ENCODE data around the gene SAMD15.
A peak's percentile ranks its signal among the peaks of the same experiment; 100 is the strongest.
"Not testable (repeated sequence)": the region's sequence is repeated elsewhere in the genome, so short reads cannot be mapped to it uniquely, and the experiment has no call there.

Gene SAMD15

DNA sequence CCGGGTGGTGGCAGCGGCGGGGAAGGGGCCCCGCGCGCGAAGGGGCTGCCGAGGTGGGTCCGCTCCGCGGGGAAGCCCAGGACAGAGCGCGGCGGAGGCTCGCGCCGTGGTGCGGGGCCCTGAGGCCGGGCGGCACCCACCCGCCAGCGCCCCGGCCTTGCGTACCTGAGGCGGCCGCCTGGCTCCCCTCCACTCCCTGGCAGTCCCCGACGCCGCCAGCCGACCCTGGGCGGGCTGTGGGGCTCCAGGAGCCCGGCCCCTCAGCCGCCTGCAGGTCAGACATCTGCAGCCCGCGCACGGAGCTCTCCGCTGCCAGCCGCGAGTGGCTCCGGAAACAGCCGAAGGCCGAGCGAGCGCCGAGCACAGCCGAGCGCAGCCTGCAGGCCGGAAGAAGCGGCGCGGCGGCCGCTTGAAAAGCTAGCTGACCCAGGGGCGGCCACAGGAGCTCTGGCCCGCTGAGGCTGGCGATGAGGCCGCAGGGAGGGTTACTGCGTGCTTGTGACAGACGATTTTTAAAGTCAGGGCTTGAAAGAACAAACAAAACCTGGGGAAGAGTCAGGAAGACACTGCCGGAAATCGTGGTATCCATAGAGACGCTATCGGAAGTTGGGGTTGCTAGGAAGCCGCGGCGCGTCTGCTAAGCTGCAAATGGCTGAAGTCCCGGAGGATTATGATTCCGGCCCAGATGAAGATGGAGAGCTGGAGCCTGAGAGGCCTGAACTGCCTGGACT is at the start of gene SAMD15, which contains the start of gene TMED8:
TSS of gene SAMD15 (plus strand) at position 609 of the 731 bp plus-strand sequence. CDS start at position 649, 40 bp downstream.
TSS of gene TMED8 (minus strand) at position 324 of the 731 bp plus-strand sequence. CDS start at position 283, 41 bp downstream.
- peak; percentile 90 for DNase-seq
- peak within 1 kb of the TSS; percentile 91 for H3K27ac Mint-ChIP-seq
- no peaks in the 10 kb centered on the region for H3K9me3 Mint-ChIP-seq
- H3K36me3 Mint-ChIP-seq (ENCODE audit: low read depth): peaks cover 32% of the 10 kb centered on the region
- no peak within 1 kb of the TSS for H3K4me3 Mint-ChIP-seq
- H3K4me1 Mint-ChIP-seq (ENCODE audit: low read depth): peaks cover 40% of the 10 kb centered on the region
- H3K27me3 Mint-ChIP-seq: no peaks in the 10 kb centered on the region

DNA sequence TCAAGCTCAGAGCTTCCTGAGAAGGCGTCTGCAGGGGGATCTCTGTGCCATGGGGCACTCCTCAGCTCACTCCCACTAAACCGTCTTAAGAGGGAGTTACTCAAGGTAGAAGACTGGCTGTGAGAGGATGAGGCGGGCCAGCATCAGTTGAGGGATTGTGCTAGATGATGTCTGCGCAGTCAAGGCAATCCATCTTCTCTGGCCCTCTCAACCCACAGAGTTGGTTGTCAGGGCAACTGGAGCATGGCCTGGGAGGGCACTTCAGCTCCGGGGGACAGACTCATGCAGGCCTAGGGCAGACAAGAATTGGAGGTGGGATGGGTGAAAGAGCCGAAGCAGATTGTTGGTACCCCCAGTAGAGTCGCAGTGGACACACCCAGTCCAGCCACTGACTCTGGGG is 47.3 kb upstream of the SAMD15 start:
- Mint-ChIP-seq H3K9me3 (no peaks in the 10 kb centered on the region), H3K4me3 (no peak overlapping the region), H3K36me3 (ENCODE audit: low read depth) (peaks cover under 1% of the 10 kb centered on the region), H3K27me3 (no peaks in the 10 kb centered on the region), H3K4me1 (ENCODE audit: low read depth) (no peaks in the 10 kb centered on the region), H3K27ac (no peak overlapping the region)
- no peak for DNase-seq

DNA sequence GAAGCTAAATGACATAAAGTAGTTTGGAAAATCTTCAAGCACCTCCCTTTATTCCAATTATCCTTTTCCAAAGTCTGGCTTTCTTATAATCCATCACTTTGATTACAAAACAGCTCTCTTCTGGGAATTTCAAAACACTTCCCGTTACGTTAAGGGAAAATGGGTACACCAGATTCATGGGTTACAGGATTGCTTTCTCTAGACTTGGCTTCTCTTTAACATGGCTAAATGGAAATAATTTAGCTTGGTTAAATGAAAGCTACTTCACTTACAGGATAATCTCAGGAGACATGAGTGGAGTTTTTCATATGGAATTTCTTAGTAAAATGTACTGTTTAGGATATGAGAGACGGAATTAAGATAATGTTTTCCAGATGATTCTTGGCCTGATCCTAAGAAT is 41.6 kb upstream of the SAMD15 start:
- Mint-ChIP-seq H3K27me3 (no peaks in the 10 kb centered on the region), H3K4me3 (no peak overlapping the region), H3K36me3 (ENCODE audit: low read depth) (peaks cover 40% of the 10 kb centered on the region), H3K27ac (no peak overlapping the region), H3K4me1 (ENCODE audit: low read depth) (no peaks in the 10 kb centered on the region), H3K9me3 (no peaks in the 10 kb centered on the region)
- DNase-seq: no peak

DNA sequence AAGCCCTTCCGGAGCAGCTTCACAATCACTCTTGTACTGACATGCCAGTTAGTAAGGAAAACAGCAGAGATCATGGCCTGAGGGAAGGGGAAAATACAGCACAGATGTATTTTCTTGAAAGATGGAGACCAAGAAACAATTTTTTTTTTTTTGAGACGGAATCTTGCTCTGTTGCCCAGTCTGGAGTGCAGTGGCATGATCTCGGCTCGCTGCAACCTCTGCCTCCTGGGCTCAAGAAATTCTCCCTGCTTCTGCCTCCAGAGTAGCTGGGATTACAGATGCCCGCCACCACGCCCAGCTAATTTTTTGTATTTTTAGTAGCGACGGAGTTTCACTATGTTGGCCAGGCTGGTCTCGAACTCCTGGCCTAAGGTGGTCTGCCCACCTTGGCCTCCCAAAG is 39.9 kb upstream of the SAMD15 start:
- not testable (repeated sequence) for H3K4me3 Mint-ChIP-seq; H3K27me3 Mint-ChIP-seq; DNase-seq; H3K27ac Mint-ChIP-seq; H3K9me3 Mint-ChIP-seq; H3K4me1 Mint-ChIP-seq (ENCODE audit: low read depth)
- H3K36me3 Mint-ChIP-seq (ENCODE audit: low read depth): peaks cover 57% of the 10 kb centered on the region

DNA sequence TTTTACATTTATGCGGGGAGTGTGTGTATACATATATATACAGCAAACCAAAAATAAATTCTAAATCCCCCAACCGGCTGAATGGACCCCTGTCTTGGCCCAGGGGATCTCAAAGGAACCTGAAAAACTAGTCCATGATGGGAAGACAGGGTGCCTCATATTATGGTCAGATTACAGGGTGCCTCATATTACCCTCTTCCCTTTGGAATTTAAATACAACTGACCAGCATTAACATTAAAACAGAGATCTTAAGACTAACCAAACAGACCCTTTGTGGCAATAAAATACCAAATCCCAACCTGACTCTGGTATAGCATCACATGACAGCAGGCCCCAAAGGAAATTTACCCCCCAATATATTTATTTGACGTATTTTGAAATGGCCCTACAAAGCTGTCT is 39.3 kb upstream of the SAMD15 start:
- no peaks in the 10 kb centered on the region for H3K4me1 Mint-ChIP-seq (ENCODE audit: low read depth)

DNA sequence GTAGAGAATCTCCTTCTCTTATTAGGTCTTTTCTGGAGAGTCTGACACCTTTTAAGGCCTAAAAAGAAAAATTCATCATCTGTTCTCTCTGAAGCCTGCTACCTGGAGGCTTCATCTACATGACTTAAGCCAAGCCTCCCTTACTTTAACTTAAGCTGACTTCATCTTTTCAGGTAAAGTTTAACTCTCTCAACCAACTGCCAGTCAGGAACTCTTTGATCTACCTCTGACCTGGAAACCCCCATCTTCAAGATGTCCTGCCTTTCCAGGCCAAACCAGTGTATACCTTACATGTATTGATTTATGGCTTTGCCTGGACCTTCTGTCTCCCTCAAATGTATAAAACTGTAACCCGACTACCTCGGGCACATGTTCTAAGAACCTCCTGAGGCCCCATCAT is 38.9 kb upstream of the SAMD15 start:
- H3K9me3 Mint-ChIP-seq: no peaks in the 10 kb centered on the region
- no peak overlapping the region for H3K27ac Mint-ChIP-seq
- no peak for DNase-seq
- no peaks in the 10 kb centered on the region for H3K4me1 Mint-ChIP-seq (ENCODE audit: low read depth)
- H3K4me3 Mint-ChIP-seq: no peak overlapping the region
- peaks cover 67% of the 10 kb centered on the region for H3K36me3 Mint-ChIP-seq (ENCODE audit: low read depth)
- H3K27me3 Mint-ChIP-seq: no peaks in the 10 kb centered on the region

More for the DNA sequence above, 39.3 kb upstream of the SAMD15 start:
- Mint-ChIP-seq H3K4me3 (no peak overlapping the region), H3K36me3 (ENCODE audit: low read depth) (peaks cover 63% of the 10 kb centered on the region), H3K9me3 (no peaks in the 10 kb centered on the region), H3K27ac (no peak overlapping the region), H3K27me3 (no peaks in the 10 kb centered on the region)
- DNase-seq: no peak

DNA sequence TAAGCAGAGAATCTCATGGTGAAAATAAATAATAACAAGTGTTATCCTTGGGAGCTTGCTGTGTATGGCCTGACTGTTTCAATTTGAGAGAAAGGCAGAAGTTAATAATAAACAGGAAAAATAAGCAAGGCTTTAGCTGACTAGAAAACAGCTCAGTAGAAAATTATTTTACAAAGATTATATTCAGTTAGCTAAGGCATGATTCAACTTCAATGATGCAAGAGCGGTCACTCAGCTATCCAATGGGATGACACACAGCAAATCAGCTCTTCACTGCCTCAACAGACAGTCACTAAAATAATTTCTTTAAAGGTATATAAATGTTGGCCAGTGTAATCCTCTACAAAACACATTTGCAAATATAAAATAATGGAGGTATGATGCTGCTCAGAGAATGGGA is 37.8 kb upstream of the SAMD15 start:
- no peak overlapping the region for H3K4me3 Mint-ChIP-seq
- H3K27me3 Mint-ChIP-seq: no peaks in the 10 kb centered on the region
- no peaks in the 10 kb centered on the region for H3K4me1 Mint-ChIP-seq (ENCODE audit: low read depth)
- H3K27ac Mint-ChIP-seq: no peak overlapping the region
- no peaks in the 10 kb centered on the region for H3K9me3 Mint-ChIP-seq
- no peak for DNase-seq
- peaks cover 78% of the 10 kb centered on the region for H3K36me3 Mint-ChIP-seq (ENCODE audit: low read depth)

DNA sequence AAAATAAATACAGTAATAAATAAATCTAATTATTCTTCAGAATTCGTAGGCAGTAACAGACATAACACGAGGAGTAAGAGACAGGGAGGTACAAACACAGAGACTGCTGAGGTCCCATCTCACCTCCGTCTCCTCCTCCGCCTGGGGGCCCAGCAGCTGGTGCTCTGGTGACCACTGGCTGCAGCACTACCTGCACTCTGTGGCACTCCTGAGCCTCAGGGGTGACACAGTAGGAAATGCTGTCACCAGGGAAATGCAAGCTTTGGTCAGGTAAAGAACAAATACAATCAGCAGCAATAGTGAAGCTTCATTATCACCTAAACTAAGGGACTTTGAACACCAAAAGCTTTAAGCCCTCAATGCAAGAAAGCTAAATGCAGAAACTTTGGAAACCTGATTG is 36.8 kb upstream of the SAMD15 start:
- Mint-ChIP-seq H3K27me3 (no peaks in the 10 kb centered on the region), H3K9me3 (no peaks in the 10 kb centered on the region), H3K4me1 (ENCODE audit: low read depth) (no peaks in the 10 kb centered on the region), H3K36me3 (ENCODE audit: low read depth) (peaks cover 78% of the 10 kb centered on the region), H3K27ac (no peak overlapping the region), H3K4me3 (no peak overlapping the region)
- no peak for DNase-seq

DNA sequence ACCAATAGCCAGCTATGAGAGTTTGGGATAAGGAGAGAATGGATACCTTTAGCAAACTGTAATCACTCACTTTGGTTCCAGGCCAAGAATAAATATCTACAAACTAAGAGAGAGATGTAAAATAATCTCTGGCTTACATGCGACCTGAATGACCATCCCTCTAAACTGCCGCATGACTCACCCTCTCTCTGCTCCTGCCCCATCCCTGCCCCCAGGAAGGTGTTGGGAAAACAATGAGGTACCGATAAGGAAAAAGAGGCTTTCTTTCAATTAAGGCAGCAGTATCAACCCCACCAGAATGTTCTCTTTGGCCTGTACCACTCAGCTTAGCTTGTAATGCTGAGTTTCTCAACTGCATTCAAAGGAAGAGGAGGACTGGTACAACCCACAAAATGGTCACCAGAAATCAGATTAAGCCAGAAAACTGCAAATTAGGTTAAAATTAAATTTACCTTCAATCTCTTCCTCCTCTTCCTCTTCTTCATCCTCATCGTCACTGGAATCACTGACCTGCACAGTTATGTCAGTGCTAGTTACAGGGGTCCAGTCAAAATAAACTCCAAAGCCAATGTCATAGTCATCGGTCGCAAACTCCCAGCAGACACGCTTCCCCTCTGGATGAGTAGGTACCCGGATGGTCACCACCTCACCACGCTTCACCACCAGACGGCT is 34.3 kb upstream of the SAMD15 start:
- Mint-ChIP-seq H3K9me3 (no peaks in the 10 kb centered on the region), H3K27ac (no peak overlapping the region), H3K4me3 (no peak overlapping the region), H3K4me1 (ENCODE audit: low read depth) (no peaks in the 10 kb centered on the region), H3K27me3 (no peaks in the 10 kb centered on the region), H3K36me3 (ENCODE audit: low read depth) (peaks cover 82% of the 10 kb centered on the region)
- no peak for DNase-seq

DNA sequence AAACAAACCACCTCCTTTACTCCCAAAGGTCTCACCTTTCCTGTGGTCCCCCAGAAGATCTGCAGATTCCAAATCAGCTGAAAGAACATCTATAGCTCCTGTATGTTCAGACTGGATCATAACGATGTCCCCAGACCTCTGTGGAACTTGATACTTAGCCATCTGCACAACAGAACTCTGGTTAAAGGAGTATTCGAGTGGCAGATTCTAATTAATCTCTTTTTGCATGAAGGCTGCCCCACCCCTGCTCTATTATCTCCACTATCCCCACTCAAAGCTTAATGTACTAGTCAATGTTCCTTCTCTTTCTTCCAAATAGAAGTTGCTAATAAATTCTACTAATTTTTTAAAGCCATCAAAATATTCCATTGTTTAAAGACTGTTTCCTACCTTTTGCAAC is 33.5 kb upstream of the SAMD15 start:
- no peak overlapping the region for H3K4me3 Mint-ChIP-seq
- no peak for DNase-seq
- no peaks in the 10 kb centered on the region for H3K9me3 Mint-ChIP-seq
- H3K4me1 Mint-ChIP-seq (ENCODE audit: low read depth): no peaks in the 10 kb centered on the region
- no peak overlapping the region for H3K27ac Mint-ChIP-seq
- no peaks in the 10 kb centered on the region for H3K27me3 Mint-ChIP-seq
- peaks cover 77% of the 10 kb centered on the region for H3K36me3 Mint-ChIP-seq (ENCODE audit: low read depth)

DNA sequence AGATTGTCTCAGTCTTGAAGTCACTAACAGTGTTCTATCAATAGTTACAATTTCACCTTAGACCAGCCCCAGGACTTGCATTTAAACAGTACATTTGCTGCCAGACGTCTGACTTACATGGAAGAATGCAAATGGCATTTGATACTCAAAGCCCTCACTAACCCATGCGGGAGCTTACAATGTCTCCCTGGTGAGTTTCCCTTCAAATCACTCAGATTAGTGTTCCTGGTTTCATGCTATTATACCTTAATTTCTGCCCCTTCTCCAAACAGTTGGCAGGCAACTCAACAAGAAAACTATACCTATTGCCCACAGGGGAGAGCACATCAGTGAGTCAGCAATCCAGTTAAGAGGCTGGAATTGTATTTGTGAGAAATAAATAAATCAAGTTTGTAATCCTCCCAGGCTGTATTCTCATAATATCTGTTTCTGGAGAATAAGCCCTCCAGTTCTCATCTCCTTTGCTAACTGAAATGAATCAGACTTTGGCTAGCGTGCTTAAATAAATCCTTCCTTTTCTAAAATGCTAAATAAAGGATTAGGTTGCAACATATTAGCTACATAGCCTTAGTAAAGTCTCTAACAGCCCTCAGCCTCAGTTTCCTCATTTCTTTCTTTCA is 32.7 kb upstream of the SAMD15 start:
- no peaks in the 10 kb centered on the region for H3K4me1 Mint-ChIP-seq (ENCODE audit: low read depth)

DNA sequence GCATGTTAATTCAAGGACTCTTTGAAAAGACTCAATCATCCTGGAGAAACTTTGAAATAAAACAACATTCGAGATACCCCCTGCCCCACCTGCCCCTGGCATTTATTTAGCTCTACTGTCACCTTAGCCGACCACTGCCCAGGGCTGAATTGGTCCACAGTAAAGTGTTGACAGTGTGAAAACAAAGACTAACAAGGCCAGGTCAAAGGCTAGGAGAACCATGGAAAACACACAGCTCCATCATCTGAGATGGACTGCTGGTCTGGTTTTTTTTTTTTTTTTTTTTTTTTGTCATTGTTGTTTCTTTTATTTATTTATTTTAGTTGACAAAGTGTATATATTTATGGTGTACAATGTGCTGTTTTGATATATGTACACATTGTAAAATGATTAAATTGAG is 30.7 kb upstream of the SAMD15 start:
- Mint-ChIP-seq H3K27me3 (no peaks in the 10 kb centered on the region), H3K36me3 (ENCODE audit: low read depth) (peaks cover 73% of the 10 kb centered on the region), H3K4me3 (no peak overlapping the region), H3K4me1 (ENCODE audit: low read depth) (no peaks in the 10 kb centered on the region), H3K27ac (no peak overlapping the region), H3K9me3 (no peaks in the 10 kb centered on the region)
- DNase-seq: no peak

More for the DNA sequence above, 32.7 kb upstream of the SAMD15 start:
- H3K27me3 Mint-ChIP-seq: no peaks in the 10 kb centered on the region
- H3K9me3 Mint-ChIP-seq: no peaks in the 10 kb centered on the region
- peaks cover 74% of the 10 kb centered on the region for H3K36me3 Mint-ChIP-seq (ENCODE audit: low read depth)
- H3K4me3 Mint-ChIP-seq: no peak overlapping the region
- H3K27ac Mint-ChIP-seq: no peak overlapping the region
- no peak for DNase-seq

DNA sequence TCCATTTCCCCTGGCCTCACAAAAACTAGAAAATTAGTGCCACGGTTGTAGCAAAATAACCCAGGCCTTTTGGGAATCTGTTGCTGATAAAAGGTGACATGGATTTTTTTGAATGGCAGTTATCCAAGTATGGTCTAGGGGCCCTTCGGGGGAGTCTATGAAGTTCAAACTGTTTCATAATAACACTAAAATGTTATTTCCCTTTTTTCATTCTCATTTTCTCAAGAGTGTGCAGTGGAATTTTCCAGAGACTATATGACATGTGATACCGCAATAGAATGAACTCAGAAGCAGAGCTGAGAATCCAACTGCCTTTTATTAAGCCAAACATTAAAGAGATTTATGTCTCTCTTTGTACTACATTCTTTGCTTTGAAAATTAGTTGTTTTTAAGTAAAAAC is 29.4 kb upstream of the SAMD15 start:
- H3K4me1 Mint-ChIP-seq (ENCODE audit: low read depth): no peaks in the 10 kb centered on the region
- H3K36me3 Mint-ChIP-seq (ENCODE audit: low read depth): peaks cover 63% of the 10 kb centered on the region
- no peaks in the 10 kb centered on the region for H3K27me3 Mint-ChIP-seq
- DNase-seq: no peak
- no peak overlapping the region for H3K27ac Mint-ChIP-seq
- H3K9me3 Mint-ChIP-seq: no peaks in the 10 kb centered on the region
- H3K4me3 Mint-ChIP-seq: no peak overlapping the region

DNA sequence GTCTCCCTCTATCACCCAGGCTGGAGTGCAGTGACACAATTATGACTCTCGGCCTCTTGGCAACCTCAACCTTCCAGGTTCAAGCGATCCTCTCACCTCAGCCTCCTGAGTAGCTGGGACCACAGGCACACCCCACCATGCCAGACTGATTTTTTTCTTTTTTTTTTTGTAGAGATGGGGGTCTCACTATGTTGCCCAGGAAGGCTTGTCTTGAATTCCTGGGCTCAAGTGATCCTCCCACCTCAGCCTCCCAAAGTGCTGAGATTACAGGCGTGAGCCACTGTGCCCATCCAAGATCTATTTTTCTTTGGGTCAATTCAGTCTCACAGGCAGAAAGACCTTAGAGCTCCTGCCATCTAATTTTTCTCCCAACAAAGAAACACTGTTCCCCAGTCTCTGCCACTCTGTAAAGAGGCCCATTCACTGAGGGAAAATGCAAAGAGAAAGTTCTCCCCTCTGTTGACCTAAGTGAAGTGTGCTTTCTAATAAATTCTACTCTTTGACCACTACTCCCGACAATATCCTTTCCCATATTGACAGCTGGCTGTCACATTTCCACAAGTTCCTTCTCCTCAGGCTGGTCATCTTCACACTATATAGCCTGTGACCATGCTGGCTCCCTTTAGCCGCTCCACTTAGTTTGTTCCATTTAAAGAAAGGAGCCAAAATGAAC is 23.6 kb upstream of the SAMD15 start:
- H3K27ac Mint-ChIP-seq: no peak overlapping the region
- H3K4me3 Mint-ChIP-seq: no peak overlapping the region

More for the DNA sequence above, 23.6 kb upstream of the SAMD15 start:
- Mint-ChIP-seq H3K4me1 (ENCODE audit: low read depth) (peaks cover 5% of the 10 kb centered on the region), H3K9me3 (no peaks in the 10 kb centered on the region), H3K36me3 (ENCODE audit: low read depth) (peaks cover 26% of the 10 kb centered on the region), H3K27me3 (no peaks in the 10 kb centered on the region)
- no peak for DNase-seq
